ENCODE results near the gene FAM149B1. TPM values are rescaled to one million over a fixed set of nuclear protein-coding genes. Genes with fewer than 3 reads are reported as not detected.

Gene FAM149B1
- total and polyA plus RNA-seq, 10 of the 15 experiments (the other 5 are each of a cell fraction or from before 2014, with no cell fraction given): 6.6 to 20.9 (median 11.2) TPM

GRCh38 chr10:73167783-73168464, at the start of gene FAM149B1, which contains the start of gene ECD (continued):
- TF ChIP-seq ELK1 (IDR thresholded peaks at IDR 0.05; ENCODE audit: low read depth, low read length) (peak; percentile 90), KDM1A (IDR thresholded peaks at IDR 0.05; ENCODE audit: borderline replicate concordance) (no peak), TARDBP (IDR thresholded peaks at IDR 0.05; ENCODE audit: borderline replicate concordance) (0 out of 2 replicates have a peak, but pooled peaks have one; percentile 59), NRF1 (conservative IDR thresholded peaks at IDR 0.05; ENCODE audit: low read depth, low read length) (no peak), PML (IDR thresholded peaks at IDR 0.05; ENCODE audit: low read length) (peak; percentile 96), SUPT20H (IDR thresholded peaks at IDR 0.05; ENCODE audit: borderline replicate concordance, control insufficient read depth, low read depth, low read length) (no peak), ZBTB11 (CRISPR knock-in tag; IDR thresholded peaks at IDR 0.05) (peak; percentile 58), IKZF1 (conservative IDR thresholded peaks at IDR 0.05) (peak; percentile 93), CBX3 (IDR thresholded peaks at IDR 0.05; ENCODE audit: borderline replicate concordance, low read depth) (no peak), SREBF1 (IDR thresholded peaks at IDR 0.05; ENCODE audit: low read length) (no peak), LARP7 (IDR thresholded peaks at IDR 0.05) (peak; percentile 55; the same call in 1 of the 2 replicates), ZNF207 (IDR thresholded peaks at IDR 0.05; ENCODE audit: borderline replicate concordance) (peak; percentile 79), RCOR1 (conservative IDR thresholded peaks at IDR 0.05; ENCODE audit: low read depth, low read length) (no peak), NFIC (IDR thresholded peaks at IDR 0.05; ENCODE audit: low read depth, low read length) (no peak), CEBPB (IDR thresholded peaks at IDR 0.05; ENCODE audit: borderline replicate concordance in 1 of 2, low read depth in 2 of 2, low read length in 2 of 2) (no peak), SPI1 (IDR thresholded peaks at IDR 0.05; ENCODE audit: borderline replicate concordance, insufficient read depth, low read depth, low read length) (peak; percentile 12; the same call in 1 of the 2 replicates)
- TF ChIP-seq, protein P1, sequence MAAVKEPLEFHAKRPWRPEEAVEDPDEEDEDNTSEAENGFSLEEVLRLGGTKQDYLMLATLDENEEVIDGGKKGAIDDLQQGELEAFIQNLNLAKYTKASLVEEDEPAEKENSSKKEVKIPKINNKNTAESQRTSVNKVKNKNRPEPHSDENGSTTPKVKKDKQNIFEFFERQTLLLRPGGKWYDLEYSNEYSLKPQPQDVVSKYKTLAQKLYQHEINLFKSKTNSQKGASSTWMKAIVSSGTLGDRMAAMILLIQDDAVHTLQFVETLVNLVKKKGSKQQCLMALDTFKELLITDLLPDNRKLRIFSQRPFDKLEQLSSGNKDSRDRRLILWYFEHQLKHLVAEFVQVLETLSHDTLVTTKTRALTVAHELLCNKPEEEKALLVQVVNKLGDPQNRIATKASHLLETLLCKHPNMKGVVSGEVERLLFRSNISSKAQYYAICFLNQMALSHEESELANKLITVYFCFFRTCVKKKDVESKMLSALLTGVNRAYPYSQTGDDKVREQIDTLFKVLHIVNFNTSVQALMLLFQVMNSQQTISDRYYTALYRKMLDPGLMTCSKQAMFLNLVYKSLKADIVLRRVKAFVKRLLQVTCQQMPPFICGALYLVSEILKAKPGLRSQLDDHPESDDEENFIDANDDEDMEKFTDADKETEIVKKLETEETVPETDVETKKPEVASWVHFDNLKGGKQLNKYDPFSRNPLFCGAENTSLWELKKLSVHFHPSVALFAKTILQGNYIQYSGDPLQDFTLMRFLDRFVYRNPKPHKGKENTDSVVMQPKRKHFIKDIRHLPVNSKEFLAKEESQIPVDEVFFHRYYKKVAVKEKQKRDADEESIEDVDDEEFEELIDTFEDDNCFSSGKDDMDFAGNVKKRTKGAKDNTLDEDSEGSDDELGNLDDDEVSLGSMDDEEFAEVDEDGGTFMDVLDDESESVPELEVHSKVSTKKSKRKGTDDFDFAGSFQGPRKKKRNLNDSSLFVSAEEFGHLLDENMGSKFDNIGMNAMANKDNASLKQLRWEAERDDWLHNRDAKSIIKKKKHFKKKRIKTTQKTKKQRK (IDR thresholded peaks at IDR 0.05; ENCODE audit: low read depth, low read length): 0 out of 2 replicates have a peak, but pooled peaks have one; percentile 11
- TF ChIP-seq, protein P2, sequence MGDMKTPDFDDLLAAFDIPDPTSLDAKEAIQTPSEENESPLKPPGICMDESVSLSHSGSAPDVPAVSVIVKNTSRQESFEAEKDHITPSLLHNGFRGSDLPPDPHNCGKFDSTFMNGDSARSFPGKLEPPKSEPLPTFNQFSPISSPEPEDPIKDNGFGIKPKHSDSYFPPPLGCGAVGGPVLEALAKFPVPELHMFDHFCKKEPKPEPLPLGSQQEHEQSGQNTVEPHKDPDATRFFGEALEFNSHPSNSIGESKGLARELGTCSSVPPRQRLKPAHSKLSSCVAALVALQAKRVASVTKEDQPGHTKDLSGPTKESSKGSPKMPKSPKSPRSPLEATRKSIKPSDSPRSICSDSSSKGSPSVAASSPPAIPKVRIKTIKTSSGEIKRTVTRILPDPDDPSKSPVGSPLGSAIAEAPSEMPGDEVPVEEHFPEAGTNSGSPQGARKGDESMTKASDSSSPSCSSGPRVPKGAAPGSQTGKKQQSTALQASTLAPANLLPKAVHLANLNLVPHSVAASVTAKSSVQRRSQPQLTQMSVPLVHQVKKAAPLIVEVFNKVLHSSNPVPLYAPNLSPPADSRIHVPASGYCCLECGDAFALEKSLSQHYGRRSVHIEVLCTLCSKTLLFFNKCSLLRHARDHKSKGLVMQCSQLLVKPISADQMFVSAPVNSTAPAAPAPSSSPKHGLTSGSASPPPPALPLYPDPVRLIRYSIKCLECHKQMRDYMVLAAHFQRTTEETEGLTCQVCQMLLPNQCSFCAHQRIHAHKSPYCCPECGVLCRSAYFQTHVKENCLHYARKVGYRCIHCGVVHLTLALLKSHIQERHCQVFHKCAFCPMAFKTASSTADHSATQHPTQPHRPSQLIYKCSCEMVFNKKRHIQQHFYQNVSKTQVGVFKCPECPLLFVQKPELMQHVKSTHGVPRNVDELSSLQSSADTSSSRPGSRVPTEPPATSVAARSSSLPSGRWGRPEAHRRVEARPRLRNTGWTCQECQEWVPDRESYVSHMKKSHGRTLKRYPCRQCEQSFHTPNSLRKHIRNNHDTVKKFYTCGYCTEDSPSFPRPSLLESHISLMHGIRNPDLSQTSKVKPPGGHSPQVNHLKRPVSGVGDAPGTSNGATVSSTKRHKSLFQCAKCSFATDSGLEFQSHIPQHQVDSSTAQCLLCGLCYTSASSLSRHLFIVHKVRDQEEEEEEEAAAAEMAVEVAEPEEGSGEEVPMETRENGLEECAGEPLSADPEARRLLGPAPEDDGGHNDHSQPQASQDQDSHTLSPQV (IDR thresholded peaks at IDR 0.05): peak; percentile 79; the same call in 1 of the 2 replicates
